ENCODE results near the gene GNG2. TPM values are rescaled to one million over a fixed set of nuclear protein-coding genes. Genes with fewer than 3 reads are reported as not detected.
"Not testable (repeated sequence)": the region's sequence is repeated elsewhere in the genome, so short reads cannot be mapped to it uniquely, and the experiment has no call there.

GNG2 gene
- total RNA-seq, 1 experiment from 2014 or later, result 0.33 TPM

- Histone ChIP-seq H3K27ac (no peak overlapping the region), H3K79me2 (ENCODE audit: low read depth) (no peaks in the 10 kb centered on the region), H4K20me1 (ENCODE audit: insufficient read depth) (no peaks in the 10 kb centered on the region), H3K4me2 (no peak overlapping the region), H3K4me3 (no peak overlapping the region), H3F3A (ENCODE audit: insufficient read depth, low read depth) (no peaks in the 10 kb centered on the region), H3K36me3 (ENCODE audit: low read depth) (no peaks in the 10 kb centered on the region), H3K27me3 (ENCODE audit: insufficient read depth, low read depth) (no peaks in the 10 kb centered on the region), H3K9me2 (ENCODE audit: insufficient read depth) (0 out of 2 replicates have a peak, but pooled peaks cover 4% of the 10 kb centered on the region), H2AFZ (no peak overlapping the region), H3K9me3 (ENCODE audit: insufficient read depth, low read depth) (0 out of 2 replicates have a peak, but pooled peaks cover 5% of the 10 kb centered on the region), H3K4me1 (replicated peaks; ENCODE audit: insufficient read depth) (no peaks in the 10 kb centered on the region; the same call in 1 of the 2 replicates)
- CTCF ChIA-PET, result no interaction called here
- no peak for TF ChIP-seq CTCF (conservative IDR thresholded peaks at IDR 0.05)
- no peak for TF ChIP-seq EZH2 (IDR thresholded peaks at IDR 0.05; ENCODE audit: low read depth)
- intact Hi-C loops (cut with micrococcal nuclease; ENCODE audit: unreplicated experiment), result no loop called here
- POLR2A ChIA-PET (ENCODE audit: unreplicated experiment), result no interaction called here
- BruUV-seq (replicated peaks), result no TSS peak
- no peak for DNase-seq
Measured at GRCh38 chr14:51901475-51902024, 41.1 kb downstream of the GNG2 start.

- H3K9me2 ChIP-seq (ENCODE audit: insufficient read depth); H3F3A ChIP-seq (ENCODE audit: insufficient read depth, low read depth); DNase-seq; H3K9me3 ChIP-seq (ENCODE audit: insufficient read depth, low read depth); H3K79me2 ChIP-seq (ENCODE audit: low read depth); BruUV-seq (replicated peaks); POLR2A ChIA-PET (ENCODE audit: unreplicated experiment); H3K27me3 ChIP-seq (ENCODE audit: insufficient read depth, low read depth); intact Hi-C loops (cut with micrococcal nuclease; ENCODE audit: unreplicated experiment); H3K27ac ChIP-seq; H4K20me1 ChIP-seq (ENCODE audit: insufficient read depth); H3K4me3 ChIP-seq; H3K36me3 ChIP-seq (ENCODE audit: low read depth); H3K4me1 ChIP-seq (replicated peaks; ENCODE audit: insufficient read depth); CTCF ChIA-PET: not testable (repeated sequence)
- H2AFZ ChIP-seq, result peak overlapping the region; percentile 69; the same call in 1 of the 2 replicates
- peak overlapping the region; percentile 8; the same call in 1 of the 2 replicates for H3K4me2 ChIP-seq
Measured at GRCh38 chr14:51905656-51906121, 45.3 kb downstream of the GNG2 start.

- intact Hi-C loops (cut with micrococcal nuclease; ENCODE audit: unreplicated experiment), result no loop called here
- POLR2A ChIA-PET (ENCODE audit: unreplicated experiment), result no interaction called here
- Histone ChIP-seq H3K36me3 (ENCODE audit: low read depth) (no peaks in the 10 kb centered on the region), H2AFZ (no peak overlapping the region), H3K79me2 (ENCODE audit: low read depth) (no peaks in the 10 kb centered on the region), H3K4me2 (no peak overlapping the region), H3K9me2 (ENCODE audit: insufficient read depth) (no peaks in the 10 kb centered on the region), H3K4me1 (replicated peaks; ENCODE audit: insufficient read depth) (no peaks in the 10 kb centered on the region; the same call in 1 of the 2 replicates), H4K20me1 (ENCODE audit: insufficient read depth) (no peaks in the 10 kb centered on the region), H3K27me3 (ENCODE audit: insufficient read depth, low read depth) (no peaks in the 10 kb centered on the region), H3K27ac (no peak overlapping the region), H3F3A (ENCODE audit: insufficient read depth, low read depth) (no peaks in the 10 kb centered on the region), H3K4me3 (no peak overlapping the region), H3K9me3 (ENCODE audit: insufficient read depth, low read depth) (0 out of 2 replicates have a peak, but pooled peaks cover 5% of the 10 kb centered on the region)
- DNase-seq, result no peak
- no peak for TF ChIP-seq CTCF (conservative IDR thresholded peaks at IDR 0.05)
- no peak for TF ChIP-seq EZH2 (IDR thresholded peaks at IDR 0.05; ENCODE audit: low read depth)
- CTCF ChIA-PET, result no interaction called here
- no TSS peak for BruUV-seq (replicated peaks)
Measured at GRCh38 chr14:51908086-51908485, 47.7 kb downstream of the GNG2 start.

Measured in PC-9 (cell line).